ENCODE results near the gene ZNF670. TPM values are rescaled to one million over a fixed set of nuclear protein-coding genes. Genes with fewer than 3 reads are reported as not detected.

The ZNF670 gene
- total RNA-seq, 1 experiment from 2014 or later: 13.9 TPM

- Histone ChIP-seq H3K27me3 (ENCODE audit: insufficient read depth, low read length) (no peaks in the 10 kb centered on the region), H4K5ac (ENCODE audit: insufficient read length, low read depth, low read length) (no peak overlapping the region), H2AK5ac (ENCODE audit: insufficient read length, low read length) (no peak overlapping the region), H3K14ac (ENCODE audit: insufficient read depth, low read length) (no peak overlapping the region), H3K79me1 (ENCODE audit: insufficient read depth, low read depth, low read length, poor library complexity, severe bottlenecking) (no peaks in the 10 kb centered on the region), H3K4me1 (ENCODE audit: insufficient read depth, low read length) (no peaks in the 10 kb centered on the region; the same call in 1 of the 2 replicates), H3K27ac (ENCODE audit: insufficient read length, low read depth, low read length) (no peak overlapping the region), H4K91ac (ENCODE audit: insufficient read length, low read depth, low read length) (no peak overlapping the region), H3K9me3 (ENCODE audit: control insufficient read depth, low read depth, low read length) (no peaks in the 10 kb centered on the region), H3K9ac (ENCODE audit: extremely low read depth, insufficient read length, low read length) (no peak overlapping the region), H3K4ac (ENCODE audit: low read depth, low read length) (no peak overlapping the region), H4K8ac (replicated peaks; ENCODE audit: insufficient read length, low read depth, low read length) (no peak overlapping the region), H3K79me2 (ENCODE audit: insufficient read depth, low read length) (no peaks in the 10 kb centered on the region), H2BK5ac (ENCODE audit: insufficient read length, low read length) (no peak overlapping the region), H2BK20ac (ENCODE audit: low read depth, low read length, poor library complexity, severe bottlenecking) (no peak overlapping the region), H3K56ac (ENCODE audit: insufficient read length, low read depth, low read length) (no peak overlapping the region), H3K23me2 (ENCODE audit: insufficient read length, low read depth, low read length, poor library complexity, severe bottlenecking) (no peaks in the 10 kb centered on the region), H3K4me2 (ENCODE audit: insufficient read depth, insufficient read length, low read length) (no peak overlapping the region), H2AFZ (ENCODE audit: low read length) (no peak overlapping the region), H2BK12ac (ENCODE audit: insufficient read length, low read depth, low read length) (no peak overlapping the region), H3K23ac (ENCODE audit: insufficient read length, low read depth, low read length) (no peak overlapping the region), H3T11ph (ENCODE audit: low read length) (no peak overlapping the region), H4K20me1 (ENCODE audit: control insufficient read depth, insufficient read depth, insufficient read length) (no peaks in the 10 kb centered on the region), H2BK120ac (ENCODE audit: low read depth, low read length, poor library complexity, severe bottlenecking) (no peak overlapping the region), H3K18ac (ENCODE audit: insufficient read length, low read depth, low read length) (no peak overlapping the region), H2BK15ac (ENCODE audit: low read depth, low read length) (no peak overlapping the region)
- Mint-ChIP-seq H3K27ac (no peak overlapping the region), H3K36me3 (ENCODE audit: insufficient read depth in 1 of 3, low read depth in 3 of 3) (no peaks in the 10 kb centered on the region; a peak in 1 of 7 replicates), H3K27me3 (ENCODE audit: low read depth) (peaks cover 2% of the 10 kb centered on the region; the same call in 1 of the 2 replicates), H3K9me3 (peaks cover 3 to 5% of the 10 kb centered on the region in 2 experiments; a peak in 4 of 5 replicates), H3K4me3 (no peak overlapping the region), H3K4me1 (peaks cover 12 to 19% of the 10 kb centered on the region in 2 experiments)
- DNase-seq: no peak
- no CpG with 5 or more reads among the region's 17 CpGs for WGBS (ENCODE audit: extremely low coverage, insufficient read length, low lambda C conversion rate)
- TF ChIP-seq, protein P1, sequence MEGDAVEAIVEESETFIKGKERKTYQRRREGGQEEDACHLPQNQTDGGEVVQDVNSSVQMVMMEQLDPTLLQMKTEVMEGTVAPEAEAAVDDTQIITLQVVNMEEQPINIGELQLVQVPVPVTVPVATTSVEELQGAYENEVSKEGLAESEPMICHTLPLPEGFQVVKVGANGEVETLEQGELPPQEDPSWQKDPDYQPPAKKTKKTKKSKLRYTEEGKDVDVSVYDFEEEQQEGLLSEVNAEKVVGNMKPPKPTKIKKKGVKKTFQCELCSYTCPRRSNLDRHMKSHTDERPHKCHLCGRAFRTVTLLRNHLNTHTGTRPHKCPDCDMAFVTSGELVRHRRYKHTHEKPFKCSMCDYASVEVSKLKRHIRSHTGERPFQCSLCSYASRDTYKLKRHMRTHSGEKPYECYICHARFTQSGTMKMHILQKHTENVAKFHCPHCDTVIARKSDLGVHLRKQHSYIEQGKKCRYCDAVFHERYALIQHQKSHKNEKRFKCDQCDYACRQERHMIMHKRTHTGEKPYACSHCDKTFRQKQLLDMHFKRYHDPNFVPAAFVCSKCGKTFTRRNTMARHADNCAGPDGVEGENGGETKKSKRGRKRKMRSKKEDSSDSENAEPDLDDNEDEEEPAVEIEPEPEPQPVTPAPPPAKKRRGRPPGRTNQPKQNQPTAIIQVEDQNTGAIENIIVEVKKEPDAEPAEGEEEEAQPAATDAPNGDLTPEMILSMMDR (conservative IDR thresholded peaks at IDR 0.05): no peak
Measured at GRCh38 chr1:247089616-247090375, 11.2 kb upstream of the ZNF670 start.
